ENCODE results near the gene MAZ. TPM values are rescaled to one million over a fixed set of nuclear protein-coding genes. Genes with fewer than 3 reads are reported as not detected.
A peak's percentile ranks its signal among the peaks of the same experiment; 100 is the strongest.

MAZ gene
- total and polyA plus RNA-seq, 2 of the 13 experiments (the other 11 are each of a cell fraction or from before 2014, with no cell fraction given), result 203 to 277 TPM

DNA sequence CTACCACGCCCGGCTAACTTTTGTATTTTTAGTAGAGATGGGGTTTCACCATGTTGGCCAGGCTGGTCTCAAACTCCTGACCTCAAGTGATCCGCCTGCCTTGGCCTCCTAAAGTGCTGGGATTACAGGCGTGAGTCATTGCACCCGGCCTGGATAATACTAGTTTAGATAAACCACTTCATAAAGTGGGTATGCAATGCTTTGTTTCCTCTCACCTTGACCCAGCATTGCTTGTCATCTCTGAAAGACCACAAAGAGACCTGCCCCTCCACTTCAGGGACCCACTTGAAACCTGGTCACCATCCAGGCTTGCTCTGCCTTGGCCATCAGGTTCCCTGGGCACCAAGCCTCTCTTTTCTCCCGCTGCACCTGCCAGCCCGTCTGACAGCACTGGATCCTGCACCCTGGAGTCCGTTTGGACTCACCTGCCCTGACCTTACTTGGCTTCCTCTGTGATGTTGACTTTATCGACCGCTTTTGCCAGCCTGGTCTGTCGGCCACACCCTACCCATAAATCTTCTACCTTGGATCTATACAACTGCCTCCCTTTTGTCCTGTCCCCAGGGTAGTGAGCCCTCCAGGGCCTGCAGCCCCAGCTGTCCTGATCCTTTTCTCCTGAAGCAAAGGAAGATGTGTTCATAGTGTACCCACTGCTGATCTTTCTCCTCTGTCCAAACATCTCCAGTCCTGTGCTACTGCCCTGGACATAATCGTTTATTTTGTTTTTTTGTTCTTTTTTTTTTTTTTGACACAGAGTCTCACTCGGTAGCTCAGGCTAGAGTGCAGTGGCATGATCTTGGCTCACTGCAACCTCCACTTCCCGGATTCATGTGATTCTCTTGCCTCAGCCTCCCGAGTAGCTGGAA is 40.9 kb upstream of the MAZ start (continued):
- TF ChIP-seq RERE (CRISPR knock-in tag; IDR thresholded peaks at IDR 0.05; ENCODE audit: low read depth), result peak; percentile 86
- no peak for TF ChIP-seq AGO2 (optimal IDR thresholded peaks at IDR 0.05; ENCODE audit: low read depth, low read length)
- no peak for TF ChIP-seq ZNF879 (CRISPR knock-in tag; IDR thresholded peaks at IDR 0.05)
- TF ChIP-seq ZNF850 (CRISPR knock-in tag; conservative IDR thresholded peaks at IDR 0.05), result no peak
- peak; percentile 100 for TF ChIP-seq RXRA (CRISPR knock-in tag; IDR thresholded peaks at IDR 0.05)
- TF ChIP-seq ZNF740 (CRISPR knock-in tag; IDR thresholded peaks at IDR 0.05), result peak; percentile 76; the same call in 1 of the 2 replicates
- peak; percentile 84; the same call in 1 of the 2 replicates for TF ChIP-seq ZNF816 (CRISPR knock-in tag; IDR thresholded peaks at IDR 0.05; ENCODE audit: borderline replicate concordance)
- TF ChIP-seq ZNF3 (CRISPR knock-in tag; IDR thresholded peaks at IDR 0.05), result no peak
- no peak for TF ChIP-seq CBFB (CRISPR knock-in tag; IDR thresholded peaks at IDR 0.05)
- no peak for TF ChIP-seq EED (CRISPR knock-in tag; IDR thresholded peaks at IDR 0.05)
- peak; percentile 62; the same call in 1 of the 2 replicates for TF ChIP-seq TOE1 (CRISPR knock-in tag; IDR thresholded peaks at IDR 0.05)
- no peak; the same call in 1 of the 2 replicates for TF ChIP-seq SMAD9 (CRISPR knock-in tag; IDR thresholded peaks at IDR 0.05)
- no peak for TF ChIP-seq ZNF678 (CRISPR knock-in tag; IDR thresholded peaks at IDR 0.05)
- TF ChIP-seq DNMT1 (CRISPR knock-in tag; IDR thresholded peaks at IDR 0.05), result no peak
- TF ChIP-seq HDAC1 (CRISPR knock-in tag; IDR thresholded peaks at IDR 0.05), result peak; percentile 99
- TF ChIP-seq PPARG (CRISPR knock-in tag; conservative IDR thresholded peaks at IDR 0.05), result peak; percentile 80
- peak; percentile 89 for TF ChIP-seq HMG20A (CRISPR knock-in tag; IDR thresholded peaks at IDR 0.05; ENCODE audit: borderline replicate concordance)
- no peak; the same call in 1 of the 2 replicates for TF ChIP-seq NR1H2 (CRISPR knock-in tag; IDR thresholded peaks at IDR 0.05; ENCODE audit: borderline replicate concordance, low read depth)
- TF ChIP-seq CENPX (CRISPR knock-in tag; IDR thresholded peaks at IDR 0.05), result no peak
- peak; percentile 86; the same call in 1 of the 2 replicates for TF ChIP-seq ZBTB20 (CRISPR knock-in tag; IDR thresholded peaks at IDR 0.05; ENCODE audit: borderline replicate concordance, low read depth)
- peak; percentile 79; the same call in 1 of the 2 replicates for TF ChIP-seq MYC (CRISPR knock-in tag; IDR thresholded peaks at IDR 0.05; ENCODE audit: borderline replicate concordance)
- peak; percentile 92 for TF ChIP-seq ISL2 (CRISPR knock-in tag; IDR thresholded peaks at IDR 0.05)
- TF ChIP-seq YEATS4 (CRISPR knock-in tag; IDR thresholded peaks at IDR 0.05; ENCODE audit: borderline replicate concordance), result peak; percentile 94; the same call in 1 of the 2 replicates
- peak; percentile 20; the same call in 1 of the 2 replicates for TF ChIP-seq HCFC1 (IDR thresholded peaks at IDR 0.05; ENCODE audit: low read depth, low read length)
- no peak for TF ChIP-seq TERF1 (CRISPR knock-in tag; IDR thresholded peaks at IDR 0.05)

All from HepG2 (cell line).